ENCODE data around the gene ALDH6A1.
"Not testable (repeated sequence)": the region's sequence is repeated elsewhere in the genome, so short reads cannot be mapped to it uniquely, and the experiment has no call there.

ALDH6A1 gene

DNA sequence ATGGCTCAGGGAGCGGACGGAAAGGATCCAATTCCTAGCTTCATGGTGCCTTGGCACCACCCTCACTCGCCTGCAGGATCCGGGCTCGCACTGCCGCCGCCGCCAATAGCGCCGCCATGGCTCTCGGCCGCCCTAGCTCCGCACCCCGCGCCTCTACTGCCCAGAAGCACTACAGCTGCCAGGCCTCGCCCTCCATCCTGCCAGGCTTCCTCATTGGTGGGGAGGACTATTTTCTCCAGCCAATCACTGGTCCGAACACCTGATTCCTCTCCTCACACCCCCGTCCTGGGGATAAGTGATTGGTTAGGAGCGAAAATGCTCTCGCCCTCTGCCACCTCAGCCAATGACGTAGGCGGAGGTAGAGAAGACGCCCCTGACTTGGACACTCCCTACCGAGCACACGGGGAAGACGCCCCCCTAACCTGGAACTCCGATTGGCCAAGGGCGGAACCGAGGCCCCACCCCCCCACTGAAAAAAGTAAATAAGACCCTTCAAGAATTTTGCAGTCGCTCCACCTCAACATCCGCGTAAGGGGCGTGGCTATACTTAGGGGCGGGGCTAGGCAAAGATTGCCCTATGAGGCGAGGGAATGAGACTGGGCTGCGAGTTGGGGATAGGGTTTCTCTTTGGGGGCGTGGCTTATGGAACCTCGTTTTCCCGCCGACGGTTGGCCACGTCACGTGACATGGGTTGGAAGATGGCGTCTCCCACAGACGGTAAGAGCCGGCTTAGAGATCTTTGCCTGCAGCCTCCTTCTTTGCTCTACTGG, at the start of gene ALDH6A1, which contains the start of gene LIN52:
TSS of gene ALDH6A1 (minus strand) at position 177 of the 770 bp plus-strand sequence. CDS start at position 118, 59 bp downstream.
TSS of gene LIN52 (plus strand) at position 680 of the 770 bp plus-strand sequence. CDS start at position 699, 19 bp downstream.
- Mint-ChIP-seq H3K27ac (peak within 1 kb of the TSS; percentile 93), H3K4me3 (peak within 1 kb of the TSS; percentile 93), H3K4me1 (ENCODE audit: low read depth) (peaks cover 36% of the 10 kb centered on the region)

DNA sequence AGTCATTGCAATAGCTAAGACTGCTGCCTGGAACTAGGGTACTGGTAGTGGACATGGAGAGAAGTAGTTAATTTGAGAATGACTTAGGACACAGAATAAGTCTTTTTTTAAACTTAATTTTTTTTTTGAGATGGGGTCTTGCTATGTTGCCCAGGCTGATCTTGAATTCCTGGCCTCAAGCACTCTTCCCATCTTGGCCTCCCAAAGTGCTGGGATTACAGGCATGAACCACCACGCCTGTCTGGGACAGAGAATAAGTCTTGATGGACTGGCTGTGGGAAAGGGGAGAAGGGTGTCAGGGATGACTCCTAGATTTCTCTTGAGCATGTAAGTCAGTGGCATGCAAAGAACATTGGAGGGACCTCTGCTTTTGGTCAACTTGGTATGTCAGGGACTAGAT, 43.4 kb upstream of the ALDH6A1 start:
- Mint-ChIP-seq H3K4me3 (no peak overlapping the region), H3K9me3 (no peaks in the 10 kb centered on the region), H3K36me3 (ENCODE audit: low read depth) (peaks cover 11% of the 10 kb centered on the region), H3K27me3 (ENCODE audit: low read depth) (no peaks in the 10 kb centered on the region), H3K4me1 (ENCODE audit: low read depth) (no peaks in the 10 kb centered on the region), H3K27ac (no peak overlapping the region)
- no peak for DNase-seq (ENCODE audit: low spot score)

More for the DNA sequence above, at the start of gene ALDH6A1, which contains the start of gene LIN52:
- Mint-ChIP-seq H3K36me3 (ENCODE audit: low read depth) (peaks cover 10% of the 10 kb centered on the region), H3K9me3 (peaks cover 3% of the 10 kb centered on the region), H3K27me3 (ENCODE audit: low read depth) (no peaks in the 10 kb centered on the region)
- DNase-seq (ENCODE audit: low spot score): peak; percentile 99

DNA sequence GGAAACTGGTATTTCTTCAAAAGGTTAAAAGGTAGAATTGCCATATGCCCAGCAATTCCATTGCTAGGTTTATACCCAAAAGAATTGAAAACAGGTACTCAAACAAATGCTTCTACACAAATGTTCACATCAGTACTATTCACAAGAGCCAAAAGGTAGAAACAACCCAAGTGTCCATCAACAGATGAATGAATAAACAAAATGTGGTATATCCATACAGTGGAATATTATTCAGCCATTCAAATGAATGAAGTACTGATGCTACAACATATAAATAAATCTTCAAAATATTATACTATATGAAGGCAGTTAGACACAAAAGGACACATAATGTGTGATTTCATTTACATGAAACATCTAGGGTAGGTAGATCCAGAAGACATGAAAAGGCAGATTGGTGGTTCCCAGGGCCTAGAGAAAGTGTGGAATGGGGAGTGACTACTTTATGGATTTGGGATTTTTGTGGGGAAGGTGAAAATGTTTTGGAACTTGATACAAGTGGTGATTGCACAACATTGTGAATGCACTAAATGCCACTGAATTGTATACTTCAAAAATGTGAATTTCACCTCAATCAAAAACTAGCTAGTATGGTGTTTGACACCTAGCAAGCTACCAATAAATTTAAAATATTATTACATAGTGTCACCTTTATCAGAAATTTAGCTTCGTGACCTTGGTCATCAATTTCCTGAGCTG, 42.2 kb upstream of the ALDH6A1 start:
- Mint-ChIP-seq H3K9me3 (no peaks in the 10 kb centered on the region), H3K36me3 (ENCODE audit: low read depth) (peaks cover 11% of the 10 kb centered on the region), H3K27ac (no peak overlapping the region), H3K27me3 (ENCODE audit: low read depth) (no peaks in the 10 kb centered on the region), H3K4me1 (ENCODE audit: low read depth) (no peaks in the 10 kb centered on the region), H3K4me3 (no peak overlapping the region)
- DNase-seq (ENCODE audit: low spot score): no peak

DNA sequence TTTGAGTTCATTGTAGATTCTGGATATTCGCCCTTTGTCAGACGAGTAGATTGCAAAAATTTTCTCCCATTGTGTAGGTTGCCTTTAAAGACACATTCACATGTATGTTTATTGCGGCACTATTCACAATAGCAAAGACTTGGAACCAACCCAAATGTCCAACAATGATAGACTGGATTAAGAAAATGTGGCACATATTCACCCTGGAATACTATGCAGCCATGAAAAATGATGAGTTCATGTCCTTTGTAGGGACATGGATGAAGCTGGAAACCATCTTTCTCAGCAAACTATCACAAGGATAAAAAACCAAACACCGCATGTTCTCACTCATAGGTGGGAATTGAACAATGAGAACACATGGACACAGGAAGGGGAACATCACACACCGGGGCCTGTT, 41.2 kb upstream of the ALDH6A1 start:
- not testable (repeated sequence) for H3K4me1 Mint-ChIP-seq (ENCODE audit: low read depth); DNase-seq (ENCODE audit: low spot score); H3K27me3 Mint-ChIP-seq (ENCODE audit: low read depth); H3K27ac Mint-ChIP-seq; H3K4me3 Mint-ChIP-seq; H3K9me3 Mint-ChIP-seq
- H3K36me3 Mint-ChIP-seq (ENCODE audit: low read depth): peaks cover 15% of the 10 kb centered on the region

DNA sequence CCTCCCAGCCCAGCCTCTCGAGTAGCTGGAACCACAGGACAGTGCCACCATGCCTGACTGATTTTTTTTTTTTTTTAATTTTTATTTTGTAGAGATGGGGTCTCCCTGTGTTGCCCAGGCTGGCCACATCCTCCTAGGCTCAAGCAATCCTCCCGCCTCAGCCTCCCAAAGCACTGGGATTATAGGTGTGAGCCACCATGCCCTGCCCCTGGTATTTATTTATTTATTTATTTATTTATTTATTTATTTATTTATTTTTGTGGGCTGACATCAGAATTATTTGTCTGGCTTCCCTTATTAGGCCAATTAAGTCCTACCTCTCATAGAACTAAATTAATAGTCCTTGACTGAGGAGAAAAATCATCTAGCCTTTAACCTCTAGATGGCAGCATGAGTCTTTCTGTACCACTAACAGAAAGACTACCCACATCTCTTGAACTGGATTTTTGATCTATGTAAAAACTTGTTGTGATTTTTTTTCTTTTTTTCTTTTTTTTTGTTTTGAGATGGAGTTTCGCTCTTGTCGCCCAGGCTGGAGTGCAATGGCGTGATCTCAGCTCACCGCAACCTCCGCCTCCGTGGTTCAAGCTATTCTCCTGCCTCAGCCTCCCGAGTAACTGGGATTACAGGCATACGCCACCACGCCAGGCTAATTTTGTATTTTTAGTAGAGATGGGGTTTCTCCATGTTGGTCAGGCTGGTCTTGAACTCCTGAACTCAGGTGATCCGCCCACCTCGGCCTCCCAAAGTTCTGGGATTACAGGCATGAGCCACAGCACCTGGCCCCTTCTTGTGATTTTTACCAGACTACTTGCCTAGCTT, 27.4 kb upstream of the ALDH6A1 start:
- not testable (repeated sequence) for H3K4me3 Mint-ChIP-seq; DNase-seq (ENCODE audit: low spot score); H3K27me3 Mint-ChIP-seq (ENCODE audit: low read depth); H3K4me1 Mint-ChIP-seq (ENCODE audit: low read depth); H3K9me3 Mint-ChIP-seq; H3K27ac Mint-ChIP-seq
- peaks cover 11% of the 10 kb centered on the region for H3K36me3 Mint-ChIP-seq (ENCODE audit: low read depth)

DNA sequence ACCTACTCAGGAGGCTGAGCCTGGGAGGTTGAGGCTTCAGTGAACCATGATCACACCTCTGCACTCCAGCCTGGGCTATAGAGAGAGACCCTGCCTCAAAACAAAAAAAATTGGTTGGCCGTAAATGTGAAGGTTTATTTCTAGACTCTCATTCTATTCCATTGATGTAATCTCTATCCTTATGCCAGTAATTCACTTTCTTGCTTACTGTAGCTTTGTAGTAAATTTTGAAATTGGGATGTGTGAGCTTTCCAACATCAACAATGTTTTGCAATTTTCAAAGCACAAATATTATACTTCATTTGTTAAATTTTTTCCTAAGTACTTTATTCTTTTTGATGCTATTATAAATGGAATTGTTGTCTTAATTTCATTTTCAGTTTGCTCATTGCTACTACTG, 25.1 kb upstream of the ALDH6A1 start:
- Mint-ChIP-seq H3K36me3 (ENCODE audit: low read depth) (peaks cover 14% of the 10 kb centered on the region), H3K27ac (no peak overlapping the region), H3K9me3 (no peaks in the 10 kb centered on the region), H3K4me3 (no peak overlapping the region), H3K27me3 (ENCODE audit: low read depth) (no peaks in the 10 kb centered on the region), H3K4me1 (ENCODE audit: low read depth) (peaks cover 2% of the 10 kb centered on the region)
- DNase-seq (ENCODE audit: low spot score): no peak

DNA sequence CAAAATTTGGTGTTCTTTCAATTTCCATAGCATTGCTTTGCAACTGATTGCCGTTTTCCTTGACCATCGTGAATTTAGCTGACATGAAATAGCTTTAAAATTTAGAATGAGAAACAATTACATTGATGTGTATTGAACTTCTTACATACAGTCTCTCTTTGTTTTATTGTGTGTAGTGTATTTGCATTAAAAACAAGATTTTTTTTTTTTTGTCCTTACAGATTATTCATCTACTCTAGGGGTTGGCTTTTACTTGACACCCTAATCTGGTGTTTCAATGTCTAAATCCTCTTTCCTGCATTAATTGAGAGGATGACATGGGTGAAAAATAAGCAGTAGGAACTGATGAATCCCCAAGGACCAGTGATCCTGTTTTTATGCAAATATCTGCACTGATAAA, 21.1 kb upstream of the ALDH6A1 start:
- Mint-ChIP-seq H3K36me3 (ENCODE audit: low read depth) (peaks cover 26% of the 10 kb centered on the region), H3K4me1 (ENCODE audit: low read depth) (no peaks in the 10 kb centered on the region), H3K27me3 (ENCODE audit: low read depth) (no peaks in the 10 kb centered on the region), H3K9me3 (no peaks in the 10 kb centered on the region), H3K27ac (no peak overlapping the region), H3K4me3 (no peak overlapping the region)
- DNase-seq (ENCODE audit: low spot score): no peak

DNA sequence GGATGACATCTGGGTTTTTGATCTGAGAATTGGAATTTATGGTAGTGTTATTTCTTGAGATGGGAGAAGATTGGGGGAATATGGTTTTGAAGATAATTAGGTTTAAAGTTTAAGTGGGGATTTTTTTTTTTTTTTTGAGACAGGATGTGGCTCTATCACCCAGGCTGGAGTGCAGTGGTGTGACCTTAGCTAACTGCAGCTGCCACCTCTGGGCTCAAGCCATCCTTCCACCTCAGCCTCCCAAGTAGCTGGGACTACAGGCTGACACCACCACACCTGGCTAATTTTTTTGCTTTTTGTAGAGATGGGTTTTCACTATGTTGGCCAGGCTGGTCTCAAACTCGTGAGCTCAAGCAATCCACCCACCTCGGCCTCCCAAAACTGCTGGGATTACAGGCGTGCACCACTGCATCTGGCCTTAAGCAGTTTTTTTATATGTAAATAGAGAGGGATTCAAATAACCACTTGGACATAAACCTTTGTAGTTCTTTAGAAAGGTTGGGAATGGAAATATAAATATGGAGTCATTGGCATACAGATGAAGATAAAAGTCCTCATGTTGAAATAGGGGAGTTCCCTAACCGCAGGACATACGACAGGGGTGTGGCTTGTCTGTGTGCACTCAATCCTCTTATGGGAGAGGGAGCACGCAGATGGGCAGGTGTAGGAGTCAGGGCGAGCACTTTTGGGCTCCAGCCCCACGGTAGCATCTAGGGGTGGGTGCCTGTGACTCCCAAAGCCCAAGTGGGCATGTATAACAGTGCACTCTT, 5.2 kb upstream of the ALDH6A1 start:
- H3K4me3 Mint-ChIP-seq: no peak overlapping the region
- H3K36me3 Mint-ChIP-seq (ENCODE audit: low read depth): peaks cover 19% of the 10 kb centered on the region
- no peak for DNase-seq (ENCODE audit: low spot score)
- H3K27ac Mint-ChIP-seq: no peak overlapping the region
- H3K27me3 Mint-ChIP-seq (ENCODE audit: low read depth): no peaks in the 10 kb centered on the region
- H3K4me1 Mint-ChIP-seq (ENCODE audit: low read depth): peaks cover 22% of the 10 kb centered on the region
- peaks cover 3% of the 10 kb centered on the region for H3K9me3 Mint-ChIP-seq

DNA sequence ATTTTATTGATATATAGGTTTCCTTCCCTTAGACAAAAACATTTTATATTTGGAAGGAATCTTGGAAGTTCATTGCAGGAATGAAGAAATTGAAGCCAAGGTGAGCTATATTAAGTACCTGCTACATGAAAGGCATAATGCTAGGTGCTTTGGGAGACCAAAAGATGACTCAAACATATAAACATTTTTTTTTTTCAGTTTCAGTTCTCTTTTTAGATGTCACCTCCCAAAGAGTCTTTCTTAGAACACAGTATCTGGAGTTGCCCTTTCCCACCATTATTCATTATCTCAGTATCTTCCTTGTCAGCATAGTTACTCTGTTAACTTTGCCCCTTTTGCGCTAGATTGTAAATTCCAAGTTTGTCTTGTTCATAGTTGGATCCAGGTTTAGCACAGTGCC, 1.6 kb upstream of the ALDH6A1 start:
- no peak for DNase-seq (ENCODE audit: low spot score)
- Mint-ChIP-seq H3K36me3 (ENCODE audit: low read depth) (peaks cover 16% of the 10 kb centered on the region), H3K9me3 (peaks cover 3% of the 10 kb centered on the region), H3K4me1 (ENCODE audit: low read depth) (peaks cover 36% of the 10 kb centered on the region), H3K27me3 (ENCODE audit: low read depth) (no peaks in the 10 kb centered on the region), H3K4me3 (peak overlapping the region; percentile 93), H3K27ac (peak overlapping the region; percentile 93)

DNA sequence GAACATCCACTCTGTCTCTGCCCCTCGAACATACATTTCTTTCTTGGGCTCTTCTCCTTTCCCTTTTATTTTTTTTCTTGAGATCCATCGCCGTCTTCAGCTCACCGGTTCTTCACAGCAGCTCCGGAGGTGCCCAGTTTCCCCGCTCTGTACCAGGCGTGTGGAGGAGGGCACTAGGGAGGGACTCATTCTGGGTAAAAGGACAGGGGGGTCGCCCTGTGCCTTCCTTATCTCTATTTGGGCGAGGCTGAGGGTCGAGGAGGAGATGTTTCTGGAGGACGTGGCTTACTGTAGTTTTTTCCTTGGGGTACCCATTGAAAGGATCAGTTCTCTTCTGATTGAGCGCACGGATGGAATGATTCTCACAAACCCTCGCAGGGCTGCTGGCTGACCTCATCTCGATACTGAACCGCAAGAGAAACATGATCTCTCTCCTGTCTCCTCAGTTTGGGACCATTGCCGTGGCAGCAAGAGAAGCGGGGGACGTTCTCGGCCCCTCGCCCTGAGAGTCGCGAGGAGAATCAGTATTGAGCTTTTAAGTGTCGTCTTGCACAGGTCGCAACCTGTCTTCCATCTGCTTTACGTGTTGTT, 889 bp upstream of the ALDH6A1 start:
- peaks cover 36% of the 10 kb centered on the region for H3K4me1 Mint-ChIP-seq (ENCODE audit: low read depth)
- peak overlapping the region; percentile 93 for H3K4me3 Mint-ChIP-seq
- no peaks in the 10 kb centered on the region for H3K27me3 Mint-ChIP-seq (ENCODE audit: low read depth)
- H3K36me3 Mint-ChIP-seq (ENCODE audit: low read depth): peaks cover 13% of the 10 kb centered on the region
- H3K9me3 Mint-ChIP-seq: peaks cover 3% of the 10 kb centered on the region
- peak overlapping the region; percentile 93 for H3K27ac Mint-ChIP-seq
- peak; percentile 53 for DNase-seq (ENCODE audit: low spot score)

DNA sequence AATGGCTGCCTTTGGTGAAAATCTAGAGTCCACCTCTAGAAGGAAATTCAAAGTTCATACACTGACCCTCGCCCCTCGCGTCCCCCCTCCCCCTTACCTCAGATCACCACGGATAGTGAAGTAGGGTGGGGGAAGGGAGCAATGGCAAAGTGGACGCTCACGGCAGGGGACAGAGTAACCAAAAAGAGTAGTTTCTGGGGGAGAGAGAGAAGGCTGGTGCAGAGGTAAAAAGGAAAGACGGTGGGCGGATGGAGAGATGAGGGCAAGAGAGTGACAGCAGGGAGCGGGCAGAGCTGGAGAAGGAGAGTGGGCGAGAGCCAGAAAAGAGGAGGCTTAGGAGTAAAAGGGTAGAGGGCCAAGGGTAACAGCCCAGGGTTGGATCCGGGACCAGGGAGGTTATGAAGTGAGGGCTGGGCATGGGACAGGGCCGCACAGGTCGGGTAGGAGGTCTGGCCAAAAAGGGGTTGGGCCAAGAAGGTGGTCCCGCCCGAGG, 423 bp downstream of the ALDH6A1 start:
- no peak for DNase-seq (ENCODE audit: low spot score)
- Mint-ChIP-seq H3K27ac (peak overlapping the region; percentile 93), H3K27me3 (ENCODE audit: low read depth) (no peaks in the 10 kb centered on the region), H3K9me3 (no peaks in the 10 kb centered on the region), H3K4me1 (ENCODE audit: low read depth) (peaks cover 33% of the 10 kb centered on the region), H3K36me3 (ENCODE audit: low read depth) (peaks cover 6% of the 10 kb centered on the region), H3K4me3 (peak overlapping the region; percentile 93)

DNA sequence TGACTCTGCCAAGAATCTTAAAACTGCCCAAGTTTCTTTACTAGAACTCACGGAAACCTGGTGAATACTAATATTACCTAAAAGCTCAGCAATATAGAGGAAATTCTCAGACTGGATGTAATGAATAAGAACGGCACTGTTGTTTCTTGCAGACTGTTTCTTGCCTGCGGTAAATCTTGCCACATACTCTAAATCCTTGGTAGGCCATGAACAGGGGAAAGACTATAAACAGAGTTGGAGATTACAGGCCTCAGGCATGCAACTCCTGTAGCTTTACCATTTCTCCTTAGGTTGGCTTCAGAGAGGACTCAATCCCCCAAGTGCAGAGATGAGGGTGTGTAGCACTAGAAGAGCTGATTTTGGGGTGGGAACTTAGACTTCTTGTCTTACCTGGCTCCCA, 1.1 kb downstream of the ALDH6A1 start:
- Mint-ChIP-seq H3K36me3 (ENCODE audit: low read depth) (peaks cover 4% of the 10 kb centered on the region), H3K27me3 (ENCODE audit: low read depth) (no peaks in the 10 kb centered on the region), H3K4me1 (ENCODE audit: low read depth) (peaks cover 29% of the 10 kb centered on the region), H3K4me3 (peak overlapping the region; percentile 93), H3K27ac (no peak overlapping the region), H3K9me3 (no peaks in the 10 kb centered on the region)
- DNase-seq (ENCODE audit: low spot score): no peak

DNA sequence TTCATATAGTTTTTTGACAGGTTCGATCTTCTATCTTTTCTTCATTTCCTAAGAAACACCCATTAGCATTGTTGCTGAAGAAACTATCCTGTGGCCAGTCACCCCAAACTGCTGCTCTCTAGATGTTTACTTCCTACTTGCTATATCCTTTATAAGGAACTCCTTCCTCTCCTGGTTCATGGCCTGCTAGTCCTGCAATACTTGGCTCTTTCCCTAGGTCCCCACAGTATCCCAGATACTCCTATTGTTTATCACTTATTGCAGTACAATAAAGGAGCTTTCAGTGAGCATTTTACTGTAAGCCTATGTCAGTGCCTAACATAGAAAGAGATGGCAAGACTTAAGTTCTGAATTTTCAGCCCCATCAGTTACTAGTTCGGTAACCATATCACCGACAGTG, 2.8 kb downstream of the ALDH6A1 start:
- Mint-ChIP-seq H3K27me3 (ENCODE audit: low read depth) (no peaks in the 10 kb centered on the region), H3K9me3 (no peaks in the 10 kb centered on the region), H3K36me3 (ENCODE audit: low read depth) (no peaks in the 10 kb centered on the region), H3K27ac (no peak overlapping the region), H3K4me1 (ENCODE audit: low read depth) (peaks cover 25% of the 10 kb centered on the region), H3K4me3 (no peak overlapping the region)
- DNase-seq (ENCODE audit: low spot score): no peak
